IPS DF 6.9 (cell line): ENCODE measurements around the gene CAMK2A.
"Not testable (repeated sequence)": the region's sequence is repeated elsewhere in the genome, so short reads cannot be mapped to it uniquely, and the experiment has no call there.

Source experiments
- DNase-seq: peaks from one replicate; pipeline ENCODE4 v3.0.0-alpha.2; 2013; ENCODE audit warnings: low read depth, low spot score
- H3K27ac ChIP-seq: one replicate; pipeline ENCODE4 v1.5.1; 2013; ENCODE audit warnings: low read length, control low read depth
- H3K27me3 ChIP-seq: 2 replicates; pipeline ENCODE4 v1.6.1; 2013; ENCODE audit warnings: mild to moderate bottlenecking, low read length; ENCODE audit not compliant: control insufficient read depth, insufficient read depth
- H3K36me3 ChIP-seq: 2 replicates; pipeline ENCODE4 v1.6.1; 2013; ENCODE audit warnings: low read length; ENCODE audit not compliant: control insufficient read depth, insufficient read depth
- H3K4me1 ChIP-seq: 2 replicates; pipeline ENCODE4 v1.6.1; 2013; ENCODE audit warnings: low read length; ENCODE audit not compliant: control insufficient read depth, insufficient read depth
- H3K4me3 ChIP-seq: 2 replicates; pipeline ENCODE4 v1.5.1; 2013; ENCODE audit warnings: mild to moderate bottlenecking, low read length
- H3K9me3 ChIP-seq: 2 replicates; pipeline ENCODE4 v1.6.1; 2013; ENCODE audit warnings: low read length, inconsistent platforms; ENCODE audit not compliant: control insufficient read depth, insufficient read depth
- WGBS: extraction: QIAGEN DNeasy Blood & Tissue Kit; methylation state at CpG from one replicate; pipeline ENCODE4 v1.1.7; 2013; ENCODE audit warnings: mixed read lengths, missing lambda C conversion rate; ENCODE audit not compliant: insufficient read length, insufficient coverage; 5-methylcytosine and 5-hydroxymethylcytosine counted together

Gene CAMK2A

GRCh38 chr5:150238646-150239045, 50.9 kb downstream of the CAMK2A start:
- Histone ChIP-seq H3K27ac (no peak overlapping the region), H3K4me1 (no peaks in the 10 kb centered on the region; the same call in 1 of the 2 replicates), H3K36me3 (no peaks in the 10 kb centered on the region), H3K4me3 (no peak overlapping the region), H3K27me3 (no peaks in the 10 kb centered on the region), H3K9me3 (no peaks in the 10 kb centered on the region)
- WGBS = no CpG with 5 or more reads among the region's 10 CpGs
- no peak for DNase-seq

- no peaks in the 10 kb centered on the region; the same call in 1 of the 2 replicates for H3K4me1 ChIP-seq
- WGBS = no CpG with 5 or more reads among the region's 15 CpGs
Observed at GRCh38 chr5:150236981-150237754, 52.4 kb downstream of the CAMK2A start.

GRCh38 chr5:150236313-150236712, 53.3 kb downstream of the CAMK2A start:
- H3K36me3 ChIP-seq = no peaks in the 10 kb centered on the region
- H3K4me3 ChIP-seq = no peak overlapping the region
- no peak overlapping the region for H3K27ac ChIP-seq
- DNase-seq = no peak
- H3K9me3 ChIP-seq = no peaks in the 10 kb centered on the region
- H3K27me3 ChIP-seq = no peaks in the 10 kb centered on the region
- no CpG with 5 or more reads among the region's 2 CpGs for WGBS
- H3K4me1 ChIP-seq = no peaks in the 10 kb centered on the region; the same call in 1 of the 2 replicates

More at GRCh38 chr5:150236981-150237754, 52.4 kb downstream of the CAMK2A start:
- Histone ChIP-seq H3K27me3 (no peaks in the 10 kb centered on the region), H3K27ac (no peak overlapping the region), H3K36me3 (no peaks in the 10 kb centered on the region), H3K9me3 (no peaks in the 10 kb centered on the region), H3K4me3 (no peak overlapping the region)
- DNase-seq = no peak

- no CpG with 5 or more reads among the region's 5 CpGs for WGBS
- no peak overlapping the region for H3K4me3 ChIP-seq
Observed at GRCh38 chr5:150235500-150235854, 54.1 kb downstream of the CAMK2A start.

GRCh38 chr5:150234576-150235499, 54.7 kb downstream of the CAMK2A start:
- WGBS = no CpG with 5 or more reads among the region's 5 CpGs
- no peak for DNase-seq

More at GRCh38 chr5:150235500-150235854, 54.1 kb downstream of the CAMK2A start:
- H3K27ac ChIP-seq = no peak overlapping the region
- DNase-seq = no peak
- no peaks in the 10 kb centered on the region for H3K36me3 ChIP-seq
- H3K27me3 ChIP-seq = no peaks in the 10 kb centered on the region
- H3K9me3 ChIP-seq = no peaks in the 10 kb centered on the region
- H3K4me1 ChIP-seq = no peaks in the 10 kb centered on the region; the same call in 1 of the 2 replicates

GRCh38 chr5:150233706-150234105, 55.9 kb downstream of the CAMK2A start:
- H3K27me3 ChIP-seq, H3K4me1 ChIP-seq, DNase-seq, H3K9me3 ChIP-seq, H3K36me3 ChIP-seq, H3K27ac ChIP-seq, H3K4me3 ChIP-seq: not testable (repeated sequence)
- no CpG with 5 or more reads among the region's 5 CpGs for WGBS

More at GRCh38 chr5:150234576-150235499, 54.7 kb downstream of the CAMK2A start:
- Histone ChIP-seq H3K9me3 (no peaks in the 10 kb centered on the region), H3K4me1 (no peaks in the 10 kb centered on the region; the same call in 1 of the 2 replicates), H3K27me3 (no peaks in the 10 kb centered on the region), H3K27ac (no peak overlapping the region), H3K4me3 (no peak overlapping the region), H3K36me3 (no peaks in the 10 kb centered on the region)

GRCh38 chr5:150230842-150231241, 58.7 kb downstream of the CAMK2A start:
- no peak for DNase-seq
- H3K9me3 ChIP-seq = no peaks in the 10 kb centered on the region
- H3K27me3 ChIP-seq = no peaks in the 10 kb centered on the region
- WGBS = no CpG with 5 or more reads among the region's 7 CpGs
- H3K36me3 ChIP-seq = no peaks in the 10 kb centered on the region
- H3K4me3 ChIP-seq = no peak overlapping the region
- H3K27ac ChIP-seq = no peak overlapping the region
- no peaks in the 10 kb centered on the region; the same call in 1 of the 2 replicates for H3K4me1 ChIP-seq

GRCh38 chr5:150229571-150229970, 60.0 kb downstream of the CAMK2A start:
- DNase-seq = no peak
- no CpG with 5 or more reads among the region's 3 CpGs for WGBS
- Histone ChIP-seq H3K9me3 (no peaks in the 10 kb centered on the region), H3K4me3 (no peak overlapping the region), H3K4me1 (no peaks in the 10 kb centered on the region; the same call in 1 of the 2 replicates), H3K27me3 (no peaks in the 10 kb centered on the region), H3K27ac (no peak overlapping the region), H3K36me3 (no peaks in the 10 kb centered on the region)

GRCh38 chr5:150227606-150228273, 61.8 kb downstream of the CAMK2A start:
- no CpG with 5 or more reads among the region's 11 CpGs for WGBS
- Histone ChIP-seq H3K4me3 (no peak overlapping the region), H3K36me3 (no peaks in the 10 kb centered on the region), H3K27ac (no peak overlapping the region), H3K27me3 (no peaks in the 10 kb centered on the region), H3K4me1 (no peaks in the 10 kb centered on the region; the same call in 1 of the 2 replicates), H3K9me3 (no peaks in the 10 kb centered on the region)
- no peak for DNase-seq

GRCh38 chr5:150227036-150227435, 62.5 kb downstream of the CAMK2A start:
- no peaks in the 10 kb centered on the region; the same call in 1 of the 2 replicates for H3K4me1 ChIP-seq
- H3K27me3 ChIP-seq = no peaks in the 10 kb centered on the region
- no peaks in the 10 kb centered on the region for H3K9me3 ChIP-seq
- no peak for DNase-seq
- H3K27ac ChIP-seq = no peak overlapping the region
- H3K4me3 ChIP-seq = no peak overlapping the region
- no CpG with 5 or more reads among the region's 5 CpGs for WGBS
- H3K36me3 ChIP-seq = no peaks in the 10 kb centered on the region
